Left renal pelvis (tissue), 4 donors: Measurements from ENCODE around the gene AGFG2. TPM values are rescaled to one million over a fixed set of nuclear protein-coding genes. Genes with fewer than 3 reads are reported as not detected.

Experiments used
- DNase-seq, 4 donors: peaks; one replicate each; pipeline ENCODE4 v3.0.0-alpha.2; 2013; ENCODE audit warnings: low read depth in 4 of 4, low spot score in 3 of 4
- polyA plus RNA-seq, 4 donors: library from polyadenylated mRNA; unstranded; fragments of 120-200 nt; gene quantifications; one replicate each; pipeline ENCODE4 v1.2.1, GENCODE V29; 2013; ENCODE audit not compliant: insufficient read length in 4 of 4

AGFG2 gene
- polyA plus RNA-seq, 4 donors, result 10.8 to 16.3 (median 13.9) TPM

- DNase-seq, result no peak
These were observed 45.2 kb downstream of the AGFG2 start for GRCh38 chr7:100584054-100584682.

- no peak for DNase-seq
These were observed 45.9 kb downstream of the AGFG2 start for GRCh38 chr7:100584683-100585510.

- DNase-seq, result no peak
These were observed 46.7 kb downstream of the AGFG2 start, which contains the start of gene LRCH4 for GRCh38 chr7:100585511-100586265. LRCH4 (minus strand) TSS chr7:100586129; CDS start chr7:100586100, 29 bp downstream.

- peak; percentile 99 to 100 (median 99) for DNase-seq
These were observed 47.4 kb downstream of the AGFG2 start, which contains the start of gene FBXO24 for GRCh38 chr7:100586266-100587025. FBXO24 (plus strand) TSS chr7:100586328; CDS start chr7:100586626, 298 bp downstream.

GRCh38 chr7:100588438-100588837 is 49.4 kb downstream of the AGFG2 start:
- DNase-seq, result no peak

- DNase-seq, result no peak
These were observed 50.4 kb downstream of the AGFG2 start for GRCh38 chr7:100589341-100589947.

- DNase-seq, result no peak
These were observed 51.2 kb downstream of the AGFG2 start for GRCh38 chr7:100590077-100590737.

GRCh38 chr7:100591596-100591995 is 52.6 kb downstream of the AGFG2 start:
- DNase-seq, result no peak

GRCh38 chr7:100595188-100595587 is 56.2 kb downstream of the AGFG2 start:
- DNase-seq, result no peak

GRCh38 chr7:100598425-100598824 is 59.4 kb downstream of the AGFG2 start:
- no peak for DNase-seq

GRCh38 chr7:100599911-100600729 is 61.1 kb downstream of the AGFG2 start:
- no peak for DNase-seq

- no peak for DNase-seq
These were observed 61.7 kb downstream of the AGFG2 start for GRCh38 chr7:100600730-100601038.

- DNase-seq, result no peak
These were observed 64.1 kb downstream of the AGFG2 start for GRCh38 chr7:100602889-100603725.

GRCh38 chr7:100603726-100604027 is 64.7 kb downstream of the AGFG2 start:
- DNase-seq, result no peak

GRCh38 chr7:100604028-100604975 is 65.3 kb downstream of the AGFG2 start:
- no peak for DNase-seq

- no peak for DNase-seq
These were observed 66.2 kb downstream of the AGFG2 start for GRCh38 chr7:100604976-100605911.
